Heart left ventricle (tissue), 13 donors: ENCODE measurements around the gene SYNDIG1L.

Source experiments
- POLR2A ChIP-seq, 2 donors: fragments of 450-650 bp; IDR thresholded peaks; one replicate each; pipeline ENCODE4 v1.6.1; 2017; ENCODE audit warnings: antibody characterized with exemption in 2 of 2, mild to moderate bottlenecking in 2 of 2, moderate library complexity in 2 of 2
- TF ChIP-seq, protein P1 (sequence below), 12 donors: fragments of 200-600 bp; sonication (generic) in 4 of 12; IDR thresholded peaks; one replicate each; pipeline versions ENCODE4 v1.5.0 to v1.8.0; 2018 to 2022; ENCODE audit warnings: antibody characterized with exemption in 12 of 12, mild to moderate bottlenecking in 5 of 12
- donor health status: ischemic (EF 13 %, LVEDD 7.1; RV severe dilation, severe dysfunction).
- donor health status: DM: no; HTN: yes; CAD: no.
- donor health status: DM: no; HTN: no; CAD: no.
- donor health status: ischemic (EF 25% LVEDD 6.9; RV normal size, moderate dysfunction).
- donor health status: ischemic (EF 25% LVEDD 5.7; RV mildly dilated, moderate dysfunction).
- donor health status: ischemic (EF 35%, LVEDD 5.7; RV mildly dilated, moderate dysfunction).
- donor health status: nonischemic (EF 11% LVEDD 7.7; RV severe dilation, severe dysfunction).
- donor health status: DM: yes; HTN: yes; CAD: no.
- donor health status: PGD.
- donor health status: ischemic (EF 29% LVEDD 5.4; RV normal size, mild dysfunction).
- donor health status: nonischemic (EF 23%, LVEDD 6.1; RV moderate dilation, normal function).

DNA sequence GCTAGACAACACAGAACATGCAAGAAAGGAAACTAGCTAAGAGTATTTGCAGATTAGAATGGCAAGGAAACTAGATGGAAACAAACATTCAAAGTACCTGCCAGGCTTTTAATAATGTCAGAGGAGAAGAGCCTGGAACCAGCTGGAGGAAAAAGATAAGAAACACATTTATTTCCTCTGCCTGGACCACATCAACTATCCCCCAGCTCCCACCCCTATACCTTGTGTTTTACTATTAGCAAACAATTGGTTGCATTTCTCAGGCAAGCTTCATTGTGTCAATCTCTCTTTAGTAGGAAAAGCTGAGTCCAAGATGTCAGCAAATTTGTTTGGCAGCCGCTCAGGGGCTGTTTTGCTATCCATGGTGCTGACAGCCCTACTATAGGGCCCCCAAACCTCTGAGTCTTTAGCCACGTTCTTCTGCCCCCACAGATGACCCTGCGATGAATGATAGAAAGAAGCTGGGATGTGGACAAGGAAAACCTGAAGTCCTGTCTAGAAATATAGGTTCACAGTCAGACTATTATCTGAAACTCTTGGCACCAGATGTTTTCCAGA is 11.6 kb upstream of the SYNDIG1L start:
- TF ChIP-seq, protein P1, sequence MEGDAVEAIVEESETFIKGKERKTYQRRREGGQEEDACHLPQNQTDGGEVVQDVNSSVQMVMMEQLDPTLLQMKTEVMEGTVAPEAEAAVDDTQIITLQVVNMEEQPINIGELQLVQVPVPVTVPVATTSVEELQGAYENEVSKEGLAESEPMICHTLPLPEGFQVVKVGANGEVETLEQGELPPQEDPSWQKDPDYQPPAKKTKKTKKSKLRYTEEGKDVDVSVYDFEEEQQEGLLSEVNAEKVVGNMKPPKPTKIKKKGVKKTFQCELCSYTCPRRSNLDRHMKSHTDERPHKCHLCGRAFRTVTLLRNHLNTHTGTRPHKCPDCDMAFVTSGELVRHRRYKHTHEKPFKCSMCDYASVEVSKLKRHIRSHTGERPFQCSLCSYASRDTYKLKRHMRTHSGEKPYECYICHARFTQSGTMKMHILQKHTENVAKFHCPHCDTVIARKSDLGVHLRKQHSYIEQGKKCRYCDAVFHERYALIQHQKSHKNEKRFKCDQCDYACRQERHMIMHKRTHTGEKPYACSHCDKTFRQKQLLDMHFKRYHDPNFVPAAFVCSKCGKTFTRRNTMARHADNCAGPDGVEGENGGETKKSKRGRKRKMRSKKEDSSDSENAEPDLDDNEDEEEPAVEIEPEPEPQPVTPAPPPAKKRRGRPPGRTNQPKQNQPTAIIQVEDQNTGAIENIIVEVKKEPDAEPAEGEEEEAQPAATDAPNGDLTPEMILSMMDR (IDR thresholded peaks at IDR 0.05): no peak
- TF ChIP-seq POLR2A (IDR thresholded peaks at IDR 0.05): no peak
